ENCODE data around the gene HECW1.

HECW1 gene

GRCh38 chr7:43364391-43364790, 251.9 kb downstream of the HECW1 start:
- Histone ChIP-seq H3K4me1 (no peaks in the 10 kb centered on the region), H3K36me3 (no peaks in the 10 kb centered on the region), H3K9me3 (no peaks in the 10 kb centered on the region), H3K27me3 (no peaks in the 10 kb centered on the region), H3K4me3 (no peak overlapping the region), H3K27ac (no peak overlapping the region)
- intact Hi-C loops (cut with DNase I; ENCODE audit: low total_unique reads), result no loop called here
- no peak for DNase-seq
- TF ChIP-seq, protein P1, sequence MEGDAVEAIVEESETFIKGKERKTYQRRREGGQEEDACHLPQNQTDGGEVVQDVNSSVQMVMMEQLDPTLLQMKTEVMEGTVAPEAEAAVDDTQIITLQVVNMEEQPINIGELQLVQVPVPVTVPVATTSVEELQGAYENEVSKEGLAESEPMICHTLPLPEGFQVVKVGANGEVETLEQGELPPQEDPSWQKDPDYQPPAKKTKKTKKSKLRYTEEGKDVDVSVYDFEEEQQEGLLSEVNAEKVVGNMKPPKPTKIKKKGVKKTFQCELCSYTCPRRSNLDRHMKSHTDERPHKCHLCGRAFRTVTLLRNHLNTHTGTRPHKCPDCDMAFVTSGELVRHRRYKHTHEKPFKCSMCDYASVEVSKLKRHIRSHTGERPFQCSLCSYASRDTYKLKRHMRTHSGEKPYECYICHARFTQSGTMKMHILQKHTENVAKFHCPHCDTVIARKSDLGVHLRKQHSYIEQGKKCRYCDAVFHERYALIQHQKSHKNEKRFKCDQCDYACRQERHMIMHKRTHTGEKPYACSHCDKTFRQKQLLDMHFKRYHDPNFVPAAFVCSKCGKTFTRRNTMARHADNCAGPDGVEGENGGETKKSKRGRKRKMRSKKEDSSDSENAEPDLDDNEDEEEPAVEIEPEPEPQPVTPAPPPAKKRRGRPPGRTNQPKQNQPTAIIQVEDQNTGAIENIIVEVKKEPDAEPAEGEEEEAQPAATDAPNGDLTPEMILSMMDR (IDR thresholded peaks at IDR 0.05), result no peak

DNA sequence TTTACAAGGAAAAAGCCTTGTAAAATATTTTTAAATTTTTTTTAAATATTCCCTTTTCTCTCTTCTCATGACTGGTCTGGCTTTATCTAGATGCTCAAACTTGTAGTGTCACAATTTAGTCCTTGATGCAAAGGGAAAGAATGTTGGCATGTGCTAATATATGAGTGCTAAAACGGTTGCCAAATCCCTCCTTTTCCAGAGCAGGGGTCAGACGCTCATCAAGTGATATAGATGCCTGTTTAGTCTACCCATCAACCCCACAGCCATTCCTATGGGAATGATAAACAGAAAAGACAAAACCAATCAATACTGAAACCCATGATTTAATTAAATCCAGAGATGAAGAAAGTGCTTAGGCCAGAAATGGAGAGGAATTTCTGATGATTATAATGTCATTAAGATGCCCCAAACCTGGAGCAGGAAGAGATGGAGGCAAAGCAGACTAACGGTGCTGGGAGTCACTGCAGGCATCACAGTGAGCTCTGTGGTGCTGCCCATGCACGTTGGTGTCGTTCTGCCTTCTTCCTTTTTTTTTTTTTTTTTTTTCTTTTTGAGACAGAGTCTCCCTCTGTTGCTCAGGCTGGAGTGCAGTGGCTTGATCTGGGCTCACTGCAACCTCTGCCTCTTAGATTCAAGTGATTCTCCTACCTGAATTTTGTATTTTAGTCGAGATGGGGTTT, 260.4 kb downstream of the HECW1 start:
- Histone ChIP-seq H3K9me3 (no peaks in the 10 kb centered on the region), H3K27ac (no peak overlapping the region), H3K27me3 (no peaks in the 10 kb centered on the region), H3K36me3 (no peaks in the 10 kb centered on the region), H3K4me3 (no peak overlapping the region), H3K4me1 (no peaks in the 10 kb centered on the region)
- intact Hi-C loops (cut with DNase I; ENCODE audit: low total_unique reads), result no loop called here
- TF ChIP-seq, protein P1 (IDR thresholded peaks at IDR 0.05), result no peak
- DNase-seq, result no peak

- Histone ChIP-seq H3K9me3 (no peaks in the 10 kb centered on the region), H3K36me3 (no peaks in the 10 kb centered on the region), H3K4me3 (no peak overlapping the region), H3K4me1 (no peaks in the 10 kb centered on the region), H3K27me3 (no peaks in the 10 kb centered on the region), H3K27ac (no peak overlapping the region)
- DNase-seq, result no peak
- TF ChIP-seq, protein P1 (IDR thresholded peaks at IDR 0.05), result no peak
- intact Hi-C loops (cut with DNase I; ENCODE audit: low total_unique reads), result no loop called here
Observed at GRCh38 chr7:43377196-43377960, 264.9 kb downstream of the HECW1 start.

DNA sequence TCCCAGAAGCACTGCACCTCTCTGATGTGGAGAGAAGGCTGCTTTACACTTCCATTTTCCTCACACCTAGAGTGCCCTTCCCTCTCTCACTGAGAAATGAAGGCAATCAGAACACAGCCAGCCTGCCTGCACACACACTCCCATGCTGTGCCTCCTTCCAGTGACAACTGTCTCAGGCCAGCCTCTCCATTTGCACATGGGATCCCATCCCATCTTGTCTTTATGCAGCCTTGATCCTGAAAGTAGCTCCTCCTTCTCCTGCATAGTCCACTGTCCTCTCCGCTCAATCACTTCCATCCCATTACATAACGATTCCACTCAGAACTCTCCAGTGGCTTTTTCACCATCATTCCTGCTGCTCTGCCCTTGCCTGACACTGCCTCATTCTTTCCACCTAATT, 266.8 kb downstream of the HECW1 start:
- DNase-seq, result no peak
- intact Hi-C loops (cut with DNase I; ENCODE audit: low total_unique reads), result no loop called here
- TF ChIP-seq, protein P1 (IDR thresholded peaks at IDR 0.05), result no peak
- Histone ChIP-seq H3K9me3 (no peaks in the 10 kb centered on the region), H3K27ac (no peak overlapping the region), H3K36me3 (no peaks in the 10 kb centered on the region), H3K4me3 (no peak overlapping the region), H3K27me3 (no peaks in the 10 kb centered on the region), H3K4me1 (no peaks in the 10 kb centered on the region)

DNA sequence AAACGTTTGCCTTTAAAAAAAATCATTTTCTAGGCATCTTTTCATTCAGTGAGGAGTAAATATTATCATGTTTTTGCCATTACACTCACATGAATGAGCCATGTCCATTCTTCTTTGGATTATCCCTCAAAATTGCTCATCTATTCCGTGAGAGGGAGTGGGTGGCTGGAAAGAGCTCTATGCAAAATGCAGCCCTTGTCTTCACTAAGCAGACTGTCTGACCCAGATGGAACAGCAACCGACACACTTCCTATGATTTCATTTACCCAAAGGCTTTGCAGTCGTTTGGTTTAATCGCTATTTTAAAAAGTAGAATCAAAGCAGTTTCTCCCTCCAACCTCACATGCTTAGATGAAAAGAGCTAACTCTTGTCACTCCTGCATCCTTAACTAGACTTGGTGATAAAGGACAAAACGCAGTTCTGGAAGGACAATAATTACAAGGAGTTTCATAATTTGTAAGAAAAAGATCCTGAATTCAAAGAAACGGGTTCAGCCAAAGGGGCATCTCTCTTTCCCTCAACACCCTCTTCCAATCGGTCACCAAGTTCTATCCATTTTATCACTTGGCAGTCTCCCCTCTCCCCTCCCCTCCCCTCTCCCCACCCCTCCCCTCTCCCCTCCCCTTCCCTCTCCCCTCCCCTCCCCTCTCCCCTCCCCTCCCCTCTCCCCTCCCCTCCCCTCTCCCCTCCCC, 272.3 kb downstream of the HECW1 start:
- no peaks in the 10 kb centered on the region for H3K27me3 ChIP-seq
- intact Hi-C loops (cut with DNase I; ENCODE audit: low total_unique reads), result no loop called here
- H3K36me3 ChIP-seq, result no peaks in the 10 kb centered on the region
- H3K9me3 ChIP-seq, result no peaks in the 10 kb centered on the region
- no peak overlapping the region for H3K27ac ChIP-seq
- TF ChIP-seq, protein P1 (IDR thresholded peaks at IDR 0.05), result no peak
- no peak for DNase-seq
- H3K4me1 ChIP-seq, result no peaks in the 10 kb centered on the region
- no peak overlapping the region for H3K4me3 ChIP-seq
